Raji (cell line): Measurements from ENCODE around the gene PCDH11Y.
"Not testable (repeated sequence)": the region's sequence is repeated elsewhere in the genome, so short reads cannot be mapped to it uniquely, and the experiment has no call there.

Source experiments
- POLR2A ChIP-seq: IDR thresholded peaks from 2 replicates; pipeline ENCODE4 v1.6.1; 2011; ENCODE audit warnings: low read depth, low read length, control low read depth; ENCODE audit not compliant: insufficient read depth

Gene PCDH11Y, protein sequence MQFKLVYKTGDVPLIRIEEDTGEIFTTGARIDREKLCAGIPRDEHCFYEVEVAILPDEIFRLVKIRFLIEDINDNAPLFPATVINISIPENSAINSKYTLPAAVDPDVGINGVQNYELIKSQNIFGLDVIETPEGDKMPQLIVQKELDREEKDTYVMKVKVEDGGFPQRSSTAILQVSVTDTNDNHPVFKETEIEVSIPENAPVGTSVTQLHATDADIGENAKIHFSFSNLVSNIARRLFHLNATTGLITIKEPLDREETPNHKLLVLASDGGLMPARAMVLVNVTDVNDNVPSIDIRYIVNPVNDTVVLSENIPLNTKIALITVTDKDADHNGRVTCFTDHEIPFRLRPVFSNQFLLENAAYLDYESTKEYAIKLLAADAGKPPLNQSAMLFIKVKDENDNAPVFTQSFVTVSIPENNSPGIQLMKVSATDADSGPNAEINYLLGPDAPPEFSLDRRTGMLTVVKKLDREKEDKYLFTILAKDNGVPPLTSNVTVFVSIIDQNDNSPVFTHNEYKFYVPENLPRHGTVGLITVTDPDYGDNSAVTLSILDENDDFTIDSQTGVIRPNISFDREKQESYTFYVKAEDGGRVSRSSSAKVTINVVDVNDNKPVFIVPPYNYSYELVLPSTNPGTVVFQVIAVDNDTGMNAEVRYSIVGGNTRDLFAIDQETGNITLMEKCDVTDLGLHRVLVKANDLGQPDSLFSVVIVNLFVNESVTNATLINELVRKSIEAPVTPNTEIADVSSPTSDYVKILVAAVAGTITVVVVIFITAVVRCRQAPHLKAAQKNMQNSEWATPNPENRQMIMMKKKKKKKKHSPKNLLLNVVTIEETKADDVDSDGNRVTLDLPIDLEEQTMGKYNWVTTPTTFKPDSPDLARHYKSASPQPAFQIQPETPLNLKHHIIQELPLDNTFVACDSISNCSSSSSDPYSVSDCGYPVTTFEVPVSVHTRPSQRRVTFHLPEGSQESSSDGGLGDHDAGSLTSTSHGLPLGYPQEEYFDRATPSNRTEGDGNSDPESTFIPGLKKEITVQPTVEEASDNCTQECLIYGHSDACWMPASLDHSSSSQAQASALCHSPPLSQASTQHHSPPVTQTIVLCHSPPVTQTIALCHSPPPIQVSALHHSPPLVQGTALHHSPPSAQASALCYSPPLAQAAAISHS (N-terminal part only)

DNA sequence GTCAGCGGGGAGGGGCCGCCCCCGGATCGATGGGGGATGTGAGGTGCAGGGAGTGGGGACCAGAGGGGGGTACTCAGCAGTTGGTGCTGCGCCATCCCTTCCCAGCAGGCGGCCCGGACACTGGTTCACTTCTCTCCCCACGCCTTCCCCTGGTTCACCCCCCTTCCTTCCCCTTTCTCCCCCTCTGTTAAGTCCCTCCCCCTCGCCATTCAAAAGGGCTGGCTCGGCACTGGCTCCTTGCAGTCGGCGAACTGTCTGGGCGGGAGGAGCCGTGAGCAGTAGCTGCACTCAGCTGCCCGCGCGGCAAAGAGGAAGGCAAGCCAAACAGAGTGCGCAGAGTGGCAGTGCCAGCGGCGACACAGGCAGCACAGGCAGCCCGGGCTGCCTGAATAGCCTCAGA is at the start of gene PCDH11Y:
Gene PCDH11Y, plus strand, starts transcription at position 240 of the 400 bp plus-strand sequence. CDS start 56,804 bp downstream, outside the sequence.
- TF ChIP-seq POLR2A: not testable (repeated sequence)
